ENCODE results near the gene C6orf47.

The C6orf47 gene

DNA sequence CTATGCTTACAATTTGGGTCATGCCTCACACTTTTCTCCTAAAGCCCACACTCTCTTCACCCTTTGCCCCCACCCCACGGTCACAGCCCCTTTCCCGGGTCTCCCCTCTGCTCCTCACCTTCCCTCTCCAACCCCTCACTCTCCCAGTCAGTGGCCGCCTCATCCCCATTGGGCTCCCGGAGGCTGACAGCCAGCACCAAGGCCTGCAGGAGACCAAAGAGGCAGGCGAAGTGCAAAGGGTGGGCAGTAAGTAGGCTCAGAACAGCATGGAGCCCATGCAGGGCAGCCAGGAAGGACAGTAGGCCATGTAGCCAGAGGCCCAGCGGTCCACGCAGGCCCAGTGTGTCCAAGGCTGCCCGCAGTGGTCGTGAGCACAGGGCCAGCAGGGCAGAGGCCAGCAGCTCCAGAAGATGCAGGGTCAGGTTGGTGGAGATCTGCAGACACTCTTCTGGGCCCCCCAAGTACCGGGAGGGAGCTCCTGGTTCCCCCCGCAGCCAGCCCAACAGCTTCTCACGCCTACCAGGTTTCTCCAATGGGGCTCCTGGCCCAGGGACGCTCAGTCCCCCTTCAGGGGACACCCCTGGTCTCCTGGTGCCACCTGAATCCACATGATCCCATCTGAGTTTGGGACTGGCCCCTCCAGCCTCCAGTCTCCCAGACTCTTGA lies 1.5 kb downstream of the C6orf47 start:
- no peak for DNase-seq

DNA sequence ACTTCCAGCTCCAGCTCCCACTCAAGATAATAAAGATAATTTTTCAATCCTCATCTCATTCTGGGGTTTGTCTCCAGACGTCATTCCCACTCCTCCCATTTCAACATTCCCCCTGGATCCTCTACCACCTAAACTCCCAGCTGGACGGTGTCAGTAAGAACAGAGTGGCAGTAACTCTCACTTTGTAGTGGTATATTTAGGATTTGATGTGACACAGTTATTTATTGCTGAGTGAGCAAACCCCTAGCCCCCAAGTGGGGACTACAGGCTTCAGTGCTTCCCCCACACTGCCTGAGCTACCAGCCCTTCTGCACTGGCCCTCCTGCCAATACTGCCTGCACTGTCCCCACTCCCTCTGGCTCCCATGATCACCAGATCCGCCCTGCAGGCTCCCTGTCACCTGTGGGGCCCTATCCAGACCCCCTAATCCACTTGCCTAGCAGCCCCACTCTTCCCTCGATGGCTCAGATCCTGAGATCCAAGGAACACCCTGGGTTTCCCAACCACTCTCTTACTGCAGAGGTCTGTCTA lies 2.4 kb downstream of the C6orf47 start:
- DNase-seq, result no peak

GRCh38 chr6:31657406-31658157 lies 3.0 kb downstream of the C6orf47 start:
- DNase-seq, result no peak

GRCh38 chr6:31655349-31656237 lies 5.0 kb downstream of the C6orf47 start, which contains the start of gene APOM:
Gene APOM (plus strand): TSS chr6:31655894. CDS start chr6:31655967, 73 bp downstream.
- DNase-seq, result no peak

GRCh38 chr6:31654574-31655348 lies 5.8 kb downstream of the C6orf47 start:
- DNase-seq, result no peak

- DNase-seq, result peak; percentile 83
These were observed 7.5 kb downstream of the C6orf47 start for GRCh38 chr6:31652925-31653724.

GRCh38 chr6:31651602-31652191 lies 8.9 kb downstream of the C6orf47 start:
- no peak for DNase-seq

DNA sequence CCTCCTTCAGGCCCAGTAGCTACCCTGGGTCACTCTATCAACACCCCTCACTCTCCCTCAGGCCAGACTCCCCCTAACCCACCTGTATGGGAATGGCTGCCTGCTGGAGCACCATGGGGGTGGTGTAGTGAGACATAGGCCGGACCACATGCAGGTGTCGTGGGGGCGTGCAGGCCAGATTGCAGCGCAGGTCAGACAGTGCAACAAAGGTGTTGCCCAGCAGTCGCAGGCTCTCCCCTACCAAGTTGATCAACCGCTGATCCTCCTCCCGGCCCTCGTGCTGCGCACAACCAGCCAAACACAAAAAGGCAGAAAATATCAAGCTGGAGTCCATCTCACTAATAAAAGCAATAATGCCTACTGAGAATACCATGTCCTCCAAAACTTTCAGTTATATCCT lies 15.3 kb downstream of the C6orf47 start:
- no peak for DNase-seq

GRCh38 chr6:31643818-31644454 lies 16.6 kb downstream of the C6orf47 start:
- DNase-seq, result no peak

- no peak for DNase-seq
These were observed 17.6 kb downstream of the C6orf47 start for GRCh38 chr6:31642798-31643570.

DNA sequence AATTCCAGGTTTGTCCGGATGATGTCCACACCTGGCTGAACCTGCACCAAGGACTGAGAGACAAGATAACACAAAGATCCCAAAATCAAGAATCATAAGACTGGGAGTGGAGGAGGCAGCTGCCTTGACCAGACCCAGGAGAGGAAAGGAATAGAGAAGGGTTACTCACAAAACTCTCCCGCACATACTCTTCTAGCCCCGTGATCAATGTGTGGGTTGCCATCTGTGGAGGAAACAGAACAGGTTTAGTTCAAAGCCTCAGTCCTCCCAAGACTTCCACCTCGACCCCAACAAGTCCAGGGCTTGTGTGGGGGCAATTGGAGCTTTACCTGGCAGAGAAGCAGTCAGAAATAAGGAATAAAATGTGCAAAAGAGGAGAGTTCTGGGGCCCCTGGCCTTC lies 19.2 kb downstream of the C6orf47 start:
- no peak for DNase-seq

GRCh38 chr6:31640612-31641011 lies 20.0 kb downstream of the C6orf47 start:
- no peak for DNase-seq

DNA sequence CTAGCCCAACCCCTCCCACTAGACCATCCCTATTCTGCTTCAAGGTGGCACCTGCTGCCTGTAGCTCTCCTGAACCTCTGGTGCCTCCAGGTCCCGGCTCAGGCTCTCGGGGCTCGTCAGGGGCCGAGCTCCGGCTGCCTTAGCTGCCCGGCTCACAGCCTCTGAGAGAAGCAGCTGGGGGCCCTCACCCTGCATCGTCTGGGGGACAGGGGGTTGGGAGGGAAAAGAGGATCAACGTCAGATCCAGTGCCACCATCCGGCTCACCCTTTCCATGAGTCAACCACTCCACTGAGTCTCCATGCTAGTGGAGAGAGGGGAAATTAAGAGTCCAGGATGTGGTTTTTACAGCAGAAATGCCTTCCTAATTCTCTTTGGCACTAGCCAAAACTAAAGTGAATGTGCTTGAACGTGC lies 21.1 kb downstream of the C6orf47 start:
- no peak for DNase-seq

DNA sequence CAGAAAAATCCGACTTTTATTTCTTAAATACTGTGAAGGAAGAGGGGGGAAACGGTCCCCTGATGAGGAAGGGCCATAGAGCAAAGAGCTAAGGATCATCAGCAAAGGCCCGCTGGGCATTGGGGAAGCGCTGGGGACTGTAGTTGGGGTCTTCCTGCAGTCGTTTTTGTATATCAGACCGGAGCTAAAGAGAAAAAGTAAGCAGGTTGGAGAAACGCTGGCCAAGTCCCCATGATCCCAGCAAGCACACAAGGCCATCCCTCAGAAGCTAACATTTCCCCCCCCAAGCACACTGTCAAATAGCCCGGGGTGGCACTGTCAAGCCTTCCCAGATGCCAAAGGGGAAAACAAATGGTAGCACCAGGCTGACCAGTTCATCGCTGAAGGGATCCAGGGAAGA lies 21.5 kb downstream of the C6orf47 start:
- DNase-seq, result no peak

DNA sequence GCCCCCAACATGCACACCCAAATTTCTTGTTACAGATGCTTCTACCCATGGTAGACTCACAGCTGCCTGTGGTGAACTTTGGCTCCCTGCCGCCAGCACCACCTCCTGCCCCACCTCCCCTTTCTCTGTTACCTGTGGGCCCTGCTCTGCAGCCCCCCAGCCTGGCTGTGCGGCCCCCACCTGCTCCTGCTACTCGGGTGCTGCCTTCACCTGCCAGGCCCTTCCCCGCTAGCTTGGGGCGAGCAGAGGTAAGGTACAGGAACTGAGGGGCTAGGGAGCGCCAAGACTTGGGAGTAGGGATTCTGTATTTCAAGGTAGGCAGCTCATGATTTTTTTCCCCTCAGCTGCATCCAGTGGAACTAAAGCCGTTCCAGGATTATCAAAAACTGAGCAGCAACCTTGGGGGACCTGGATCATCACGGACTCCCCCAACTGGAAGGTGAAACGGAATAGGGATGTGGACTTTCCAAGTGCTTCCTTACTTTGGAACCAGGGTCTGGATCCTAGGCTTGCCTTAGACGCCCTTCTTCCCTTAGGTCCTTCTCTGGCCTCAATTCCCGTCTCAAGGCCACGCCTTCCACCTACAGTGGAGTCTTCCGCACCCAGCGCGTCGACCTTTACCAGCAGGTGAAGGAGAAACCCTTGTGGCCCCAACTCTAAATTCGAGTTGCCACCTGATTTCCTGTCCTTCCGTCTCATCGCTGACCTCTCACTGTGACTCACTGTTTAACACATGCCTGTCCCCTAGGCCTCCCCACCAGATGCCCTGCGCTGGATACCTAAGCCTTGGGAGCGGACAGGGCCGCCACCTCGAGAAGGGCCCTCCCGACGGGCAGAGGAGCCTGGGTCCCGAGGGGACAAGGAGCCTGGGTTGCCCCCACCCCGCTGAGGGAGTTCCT lies 23.6 kb downstream of the C6orf47 start:
- no peak for DNase-seq

GRCh38 chr6:31634969-31635575 lies 25.5 kb downstream of the C6orf47 start:
- DNase-seq, result no peak

DNA sequence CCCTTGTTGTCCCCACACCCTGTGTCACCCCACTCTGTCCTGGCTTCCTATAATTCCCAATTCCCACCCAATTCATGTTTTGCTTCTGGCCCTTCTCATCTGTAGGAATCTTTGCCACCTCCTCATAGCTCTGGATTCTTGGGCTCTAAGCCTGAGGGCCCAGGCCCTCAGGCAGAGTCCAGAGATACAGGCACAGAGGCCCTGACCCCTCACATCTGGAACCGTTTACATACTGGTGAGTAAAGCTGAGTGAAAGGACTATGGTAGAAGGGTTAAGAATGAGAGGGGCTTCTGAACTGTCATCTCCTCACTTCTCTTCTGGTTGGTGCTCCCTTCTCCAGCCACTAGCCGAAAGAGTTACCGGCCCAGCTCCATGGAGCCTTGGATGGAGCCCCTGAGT lies 26.4 kb downstream of the C6orf47 start:
- no peak for DNase-seq

- DNase-seq, result no peak
These were observed 27.1 kb downstream of the C6orf47 start for GRCh38 chr6:31633447-31633846.
